H9 (cell line): ENCODE measurements around the gene ATP13A3. TPM values are rescaled to one million over a fixed set of nuclear protein-coding genes. Genes with fewer than 3 reads are reported as not detected.

Source experiments
- DNase-seq: peaks from one replicate; pipeline ENCODE4 v3.0.0-alpha.2; 2017
- H2AFZ ChIP-seq: one replicate; pipeline ENCODE4 v1.6.1; 2013; ENCODE audit warnings: mild to moderate bottlenecking, low read length, control low read depth, moderate library complexity
- H2AK5ac ChIP-seq: 2 replicates; pipeline ENCODE4 v1.6.1; 2013; ENCODE audit warnings: low read length, control low read depth, mixed read lengths; ENCODE audit not compliant: insufficient read length
- H2BK120ac ChIP-seq: one replicate; pipeline ENCODE4 v1.6.1; 2013; ENCODE audit warnings: low read depth, mild to moderate bottlenecking, low read length, control low read depth, inconsistent platforms; ENCODE audit not compliant: poor library complexity, severe bottlenecking
- H2BK12ac ChIP-seq: 2 replicates; pipeline ENCODE4 v1.6.1; 2013; ENCODE audit warnings: low read length, control low read depth, mixed read lengths, low read depth; ENCODE audit not compliant: insufficient read length
- H2BK15ac ChIP-seq: 2 replicates; pipeline ENCODE4 v1.6.1; 2013; ENCODE audit warnings: low read depth, low read length, control low read depth
- H2BK20ac ChIP-seq: one replicate; pipeline ENCODE4 v1.6.1; 2013; ENCODE audit warnings: low read depth, mild to moderate bottlenecking, low read length, control low read depth, inconsistent platforms; ENCODE audit not compliant: poor library complexity, severe bottlenecking
- H2BK5ac ChIP-seq: 2 replicates; pipeline ENCODE4 v1.6.1; 2013; ENCODE audit warnings: low read length, control low read depth, mixed read lengths; ENCODE audit not compliant: insufficient read length
- H3K14ac ChIP-seq: 2 replicates; pipeline ENCODE4 v1.6.1; 2013; ENCODE audit warnings: low read length, control low read depth; ENCODE audit not compliant: insufficient read depth
- H3K18ac ChIP-seq: 2 replicates; pipeline ENCODE4 v1.6.1; 2013; ENCODE audit warnings: low read depth, mild to moderate bottlenecking, mixed read lengths, low read length, control low read depth; ENCODE audit not compliant: insufficient read length
- H3K23ac ChIP-seq: 2 replicates; pipeline ENCODE4 v1.6.1; 2013; ENCODE audit warnings: low read length, control low read depth, mixed read lengths, low read depth; ENCODE audit not compliant: insufficient read length
- H3K23me2 ChIP-seq: 2 replicates; pipeline ENCODE4 v1.6.1; 2013; ENCODE audit warnings: low read depth, mild to moderate bottlenecking, mixed read lengths, low read length, control low read depth; ENCODE audit not compliant: insufficient read length, poor library complexity, severe bottlenecking
- H3K27ac ChIP-seq: 2 replicates; pipeline ENCODE4 v1.5.1; 2013; ENCODE audit warnings: low read length, control low read depth, mixed read lengths, low read depth; ENCODE audit not compliant: insufficient read length
- H3K27me3 ChIP-seq: 2 replicates; pipeline ENCODE4 v1.6.1; 2013; ENCODE audit warnings: low read length, control low read depth, inconsistent platforms; ENCODE audit not compliant: insufficient read depth
- H3K4ac ChIP-seq: 2 replicates; pipeline ENCODE4 v1.6.1; 2013; ENCODE audit warnings: low read depth, mild to moderate bottlenecking, control low read depth, inconsistent platforms, low read length, moderate library complexity
- H3K4me1 ChIP-seq: 2 replicates; pipeline ENCODE4 v1.6.1; 2013; ENCODE audit warnings: low read length, control low read depth, inconsistent platforms; ENCODE audit not compliant: insufficient read depth
- H3K4me2 ChIP-seq: 2 replicates; pipeline ENCODE4 v1.6.1; 2013; ENCODE audit warnings: low read length, control low read depth, mixed read lengths; ENCODE audit not compliant: insufficient read length, insufficient read depth
- H3K56ac ChIP-seq: 2 replicates; pipeline ENCODE4 v1.6.1; 2013; ENCODE audit warnings: low read depth, mild to moderate bottlenecking, mixed read lengths, low read length, control low read depth; ENCODE audit not compliant: insufficient read length
- H3K79me1 ChIP-seq: 2 replicates; pipeline ENCODE4 v1.6.1; 2013; ENCODE audit warnings: low read depth, mild to moderate bottlenecking, moderate library complexity, low read length, control low read depth, inconsistent platforms; ENCODE audit not compliant: insufficient read depth, poor library complexity, severe bottlenecking
- H3K79me2 ChIP-seq: 2 replicates; pipeline ENCODE4 v1.6.1; 2013; ENCODE audit warnings: low read length, control low read depth, inconsistent platforms; ENCODE audit not compliant: insufficient read depth
- H3K9ac ChIP-seq: 2 replicates; pipeline ENCODE4 v1.6.1; 2013; ENCODE audit warnings: low read length, control low read depth, mixed read lengths; ENCODE audit not compliant: insufficient read length; ENCODE audit errors: extremely low read depth
- H3K9me3 ChIP-seq: one replicate; pipeline ENCODE4 v1.6.1; 2013; ENCODE audit warnings: low read depth, low read length, inconsistent platforms; ENCODE audit not compliant: control insufficient read depth
- H3T11ph ChIP-seq: one replicate; pipeline ENCODE4 v1.6.1; 2013; ENCODE audit warnings: mild to moderate bottlenecking, low read length, control low read depth, inconsistent platforms
- H4K20me1 ChIP-seq: one replicate; pipeline ENCODE4 v1.6.1; 2013; ENCODE audit not compliant: control insufficient read depth, insufficient read length, insufficient read depth
- H4K5ac ChIP-seq: 2 replicates; pipeline ENCODE4 v1.6.1; 2013; ENCODE audit warnings: low read depth, mild to moderate bottlenecking, mixed read lengths, low read length, control low read depth; ENCODE audit not compliant: insufficient read length
- H4K8ac ChIP-seq: replicated peaks from 2 replicates; pipeline ENCODE4 v1.6.1; 2013; ENCODE audit warnings: low read length, control low read depth, mixed read lengths, low read depth; ENCODE audit not compliant: insufficient read length
- H4K91ac ChIP-seq: 2 replicates; pipeline ENCODE4 v1.6.1; 2013; ENCODE audit warnings: low read depth, mild to moderate bottlenecking, moderate library complexity, mixed read lengths, low read length, control low read depth; ENCODE audit not compliant: insufficient read length
- H3K27ac Mint-ChIP-seq, 3 experiments: 2 replicates in 2 of 3; 3 replicates in 1 of 3; pipeline ENCODE4 v1.8.0; 2020 to 2021; ENCODE audit warnings: mixed read lengths in 3 of 3, mild to moderate bottlenecking in 1 of 3, moderate library complexity in 1 of 3
- H3K27me3 Mint-ChIP-seq: 2 replicates; pipeline ENCODE4 v1.8.0; 2021; ENCODE audit warnings: low read depth, mild to moderate bottlenecking, moderate library complexity, mixed read lengths
- H3K36me3 Mint-ChIP-seq, 3 experiments: 2 replicates in 2 of 3; 3 replicates in 1 of 3; pipeline ENCODE4 v1.8.0; 2020 to 2021; ENCODE audit warnings: low read depth in 3 of 3, mixed read lengths in 3 of 3; ENCODE audit not compliant: insufficient read depth in 1 of 3
- H3K4me1 Mint-ChIP-seq, 2 experiments: 2 replicates each; pipeline ENCODE4 v1.8.0; 2020; ENCODE audit warnings: mixed read lengths in 2 of 2
- H3K4me3 Mint-ChIP-seq, 2 experiments: 2 replicates in 1 of 2; 3 replicates in 1 of 2; pipeline ENCODE4 v1.8.0; 2020 to 2021; ENCODE audit warnings: mild to moderate bottlenecking in 2 of 2, mixed read lengths in 2 of 2, moderate library complexity in 1 of 2
- H3K9me3 Mint-ChIP-seq, 2 experiments: 2 replicates in 1 of 2; 3 replicates in 1 of 2; pipeline ENCODE4 v1.8.0; 2020; ENCODE audit warnings: mild to moderate bottlenecking in 2 of 2, mixed read lengths in 2 of 2, moderate library complexity in 1 of 2
- WGBS: extraction: QIAGEN DNeasy Blood & Tissue Kit; methylation state at CpG from one replicate; pipeline ENCODE4 v1.1.7; 2013; ENCODE audit warnings: missing lambda C conversion rate, low lambda C conversion rate, mixed read lengths; ENCODE audit not compliant: insufficient read length; ENCODE audit errors: extremely low coverage; 5-methylcytosine and 5-hydroxymethylcytosine counted together
- total RNA-seq: library from RNA; stranded (reverse); gene quantifications from 2 replicates; pipeline ENCODE4 v1.2.1, GENCODE V29; 2021
- TF ChIP-seq, protein P1 (sequence below): fragments of 200-600 bp; sonication (generic); conservative IDR thresholded peaks from 3 replicates; pipeline ENCODE4 v1.8.0; 2021; ENCODE audit warnings: antibody characterized with exemption, mild to moderate bottlenecking

ATP13A3 gene
- total RNA-seq, 1 experiment from 2014 or later = 78.5 TPM

DNA sequence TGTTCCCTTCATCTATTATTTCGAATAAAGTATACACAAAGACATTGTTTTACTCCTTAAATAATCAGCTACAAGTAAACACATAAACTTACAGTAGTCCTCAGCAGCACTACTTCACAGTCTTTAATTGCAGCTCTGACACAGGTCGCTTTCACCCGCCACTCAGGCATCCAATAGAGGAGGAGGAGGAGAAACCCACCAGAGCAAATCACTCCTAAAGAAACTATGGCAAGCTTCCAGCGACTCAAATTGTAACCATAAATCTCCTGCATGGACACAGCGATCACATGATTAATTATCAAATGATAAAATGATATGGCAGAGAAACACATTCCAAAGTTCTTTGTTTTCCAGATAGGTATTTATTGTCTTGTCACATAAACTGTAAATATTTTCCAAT is 26.2 kb downstream of the ATP13A3 start:
- no peak overlapping the region for H3K4me3 Mint-ChIP-seq
- Histone ChIP-seq H3K79me1 (peaks cover 5% of the 10 kb centered on the region), H4K5ac (no peak overlapping the region), H2AK5ac (no peak overlapping the region), H2BK15ac (no peak overlapping the region), H3K79me2 (peaks cover 3% of the 10 kb centered on the region; the same call in 1 of the 2 replicates), H3K56ac (no peak overlapping the region), H3K27me3 (no peaks in the 10 kb centered on the region), H4K8ac (no peak overlapping the region), H3K23ac (no peak overlapping the region), H3K9me3 (no peaks in the 10 kb centered on the region), H3T11ph (no peak overlapping the region), H3K23me2 (no peaks in the 10 kb centered on the region), H3K14ac (no peak overlapping the region), H2BK5ac (no peak overlapping the region), H2BK120ac (no peak overlapping the region), H3K4me1 (no peaks in the 10 kb centered on the region), H2AFZ (no peak overlapping the region), H3K18ac (no peak overlapping the region), H3K4ac (no peak overlapping the region), H3K4me2 (no peak overlapping the region), H2BK20ac (no peak overlapping the region), H3K9ac (no peak overlapping the region), H3K27ac (no peak overlapping the region), H4K91ac (no peak overlapping the region), H4K20me1 (no peaks in the 10 kb centered on the region), H2BK12ac (no peak overlapping the region)
- DNase-seq = no peak
- H3K9me3 Mint-ChIP-seq = no peaks in the 10 kb centered on the region; a peak in 1 of 5 replicates
- no peaks in the 10 kb centered on the region for H3K27me3 Mint-ChIP-seq
- H3K27ac Mint-ChIP-seq = no peak overlapping the region
- peaks cover 6 to 26% (median 17%) of the 10 kb centered on the region in 3 experiments; a peak in 6 of 7 replicates for H3K36me3 Mint-ChIP-seq
- H3K4me1 Mint-ChIP-seq = no peaks in the 10 kb centered on the region
- no CpG with 5 or more reads among the region's 5 CpGs for WGBS
- TF ChIP-seq, protein P1, sequence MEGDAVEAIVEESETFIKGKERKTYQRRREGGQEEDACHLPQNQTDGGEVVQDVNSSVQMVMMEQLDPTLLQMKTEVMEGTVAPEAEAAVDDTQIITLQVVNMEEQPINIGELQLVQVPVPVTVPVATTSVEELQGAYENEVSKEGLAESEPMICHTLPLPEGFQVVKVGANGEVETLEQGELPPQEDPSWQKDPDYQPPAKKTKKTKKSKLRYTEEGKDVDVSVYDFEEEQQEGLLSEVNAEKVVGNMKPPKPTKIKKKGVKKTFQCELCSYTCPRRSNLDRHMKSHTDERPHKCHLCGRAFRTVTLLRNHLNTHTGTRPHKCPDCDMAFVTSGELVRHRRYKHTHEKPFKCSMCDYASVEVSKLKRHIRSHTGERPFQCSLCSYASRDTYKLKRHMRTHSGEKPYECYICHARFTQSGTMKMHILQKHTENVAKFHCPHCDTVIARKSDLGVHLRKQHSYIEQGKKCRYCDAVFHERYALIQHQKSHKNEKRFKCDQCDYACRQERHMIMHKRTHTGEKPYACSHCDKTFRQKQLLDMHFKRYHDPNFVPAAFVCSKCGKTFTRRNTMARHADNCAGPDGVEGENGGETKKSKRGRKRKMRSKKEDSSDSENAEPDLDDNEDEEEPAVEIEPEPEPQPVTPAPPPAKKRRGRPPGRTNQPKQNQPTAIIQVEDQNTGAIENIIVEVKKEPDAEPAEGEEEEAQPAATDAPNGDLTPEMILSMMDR = no peak
